Measurements from ENCODE around the gene CAMK1D. TPM values are rescaled to one million over a fixed set of nuclear protein-coding genes. Genes with fewer than 3 reads are reported as not detected.

Gene CAMK1D
- polyA plus RNA-seq, 1 of the 3 experiments (the other 2 are of a cell fraction) = 4.1 TPM

DNA sequence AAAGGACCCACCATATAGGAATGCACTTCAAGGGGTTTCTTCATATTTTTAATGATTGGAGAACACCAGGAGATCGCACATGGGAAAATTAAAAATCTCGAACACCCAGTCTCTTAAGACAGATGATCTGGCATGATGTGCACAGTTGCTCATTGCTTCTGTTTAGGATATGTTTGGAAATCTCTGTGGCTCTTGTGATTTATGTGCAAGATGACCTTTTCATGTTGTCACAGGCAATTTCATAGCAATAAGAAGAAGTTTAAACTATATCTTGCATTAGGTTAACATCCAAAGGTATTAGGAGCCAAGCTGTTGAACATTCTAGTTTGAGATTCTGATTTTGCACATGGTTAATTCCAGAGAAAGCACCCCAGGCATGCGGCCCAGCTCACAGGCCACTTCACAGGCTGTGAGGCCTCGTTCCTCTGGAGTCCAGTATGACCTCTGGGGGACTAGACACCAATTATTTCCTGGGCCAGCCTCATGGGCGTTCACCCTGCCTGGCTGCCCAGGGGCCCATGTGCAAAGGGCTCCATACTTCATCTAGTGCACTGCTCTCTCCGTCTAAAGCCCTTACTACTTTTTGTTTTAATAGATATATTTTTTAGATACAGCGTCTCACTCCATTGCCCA, 28.4 kb downstream of the CAMK1D start:
- no peak for DNase-seq
- no peak for TF ChIP-seq GABPA (IDR thresholded peaks at IDR 0.05; ENCODE audit: low read depth)
- no peak for TF ChIP-seq FOSL2 (IDR thresholded peaks at IDR 0.05; ENCODE audit: borderline replicate concordance, low read depth)
- TF ChIP-seq, protein P1, sequence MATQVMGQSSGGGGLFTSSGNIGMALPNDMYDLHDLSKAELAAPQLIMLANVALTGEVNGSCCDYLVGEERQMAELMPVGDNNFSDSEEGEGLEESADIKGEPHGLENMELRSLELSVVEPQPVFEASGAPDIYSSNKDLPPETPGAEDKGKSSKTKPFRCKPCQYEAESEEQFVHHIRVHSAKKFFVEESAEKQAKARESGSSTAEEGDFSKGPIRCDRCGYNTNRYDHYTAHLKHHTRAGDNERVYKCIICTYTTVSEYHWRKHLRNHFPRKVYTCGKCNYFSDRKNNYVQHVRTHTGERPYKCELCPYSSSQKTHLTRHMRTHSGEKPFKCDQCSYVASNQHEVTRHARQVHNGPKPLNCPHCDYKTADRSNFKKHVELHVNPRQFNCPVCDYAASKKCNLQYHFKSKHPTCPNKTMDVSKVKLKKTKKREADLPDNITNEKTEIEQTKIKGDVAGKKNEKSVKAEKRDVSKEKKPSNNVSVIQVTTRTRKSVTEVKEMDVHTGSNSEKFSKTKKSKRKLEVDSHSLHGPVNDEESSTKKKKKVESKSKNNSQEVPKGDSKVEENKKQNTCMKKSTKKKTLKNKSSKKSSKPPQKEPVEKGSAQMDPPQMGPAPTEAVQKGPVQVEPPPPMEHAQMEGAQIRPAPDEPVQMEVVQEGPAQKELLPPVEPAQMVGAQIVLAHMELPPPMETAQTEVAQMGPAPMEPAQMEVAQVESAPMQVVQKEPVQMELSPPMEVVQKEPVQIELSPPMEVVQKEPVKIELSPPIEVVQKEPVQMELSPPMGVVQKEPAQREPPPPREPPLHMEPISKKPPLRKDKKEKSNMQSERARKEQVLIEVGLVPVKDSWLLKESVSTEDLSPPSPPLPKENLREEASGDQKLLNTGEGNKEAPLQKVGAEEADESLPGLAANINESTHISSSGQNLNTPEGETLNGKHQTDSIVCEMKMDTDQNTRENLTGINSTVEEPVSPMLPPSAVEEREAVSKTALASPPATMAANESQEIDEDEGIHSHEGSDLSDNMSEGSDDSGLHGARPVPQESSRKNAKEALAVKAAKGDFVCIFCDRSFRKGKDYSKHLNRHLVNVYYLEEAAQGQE (IDR thresholded peaks at IDR 0.05; ENCODE audit: low read depth, low read length) = no peak
- TF ChIP-seq TEAD4 (IDR thresholded peaks at IDR 0.05; ENCODE audit: borderline replicate concordance, insufficient read depth) = no peak
- TF ChIP-seq YY1 (IDR thresholded peaks at IDR 0.05; ENCODE audit: low read depth) = no peak
- TF ChIP-seq SMC3 (IDR thresholded peaks at IDR 0.05; ENCODE audit: low read depth, low read length) = no peak
- no peak for TF ChIP-seq SIN3A (IDR thresholded peaks at IDR 0.05; ENCODE audit: borderline replicate concordance, low read depth, low read length)
- TF ChIP-seq RCOR1 (IDR thresholded peaks at IDR 0.05; ENCODE audit: low read length) = no peak
- TF ChIP-seq, protein P2, sequence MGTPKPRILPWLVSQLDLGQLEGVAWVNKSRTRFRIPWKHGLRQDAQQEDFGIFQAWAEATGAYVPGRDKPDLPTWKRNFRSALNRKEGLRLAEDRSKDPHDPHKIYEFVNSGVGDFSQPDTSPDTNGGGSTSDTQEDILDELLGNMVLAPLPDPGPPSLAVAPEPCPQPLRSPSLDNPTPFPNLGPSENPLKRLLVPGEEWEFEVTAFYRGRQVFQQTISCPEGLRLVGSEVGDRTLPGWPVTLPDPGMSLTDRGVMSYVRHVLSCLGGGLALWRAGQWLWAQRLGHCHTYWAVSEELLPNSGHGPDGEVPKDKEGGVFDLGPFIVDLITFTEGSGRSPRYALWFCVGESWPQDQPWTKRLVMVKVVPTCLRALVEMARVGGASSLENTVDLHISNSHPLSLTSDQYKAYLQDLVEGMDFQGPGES (IDR thresholded peaks at IDR 0.05; ENCODE audit: low read depth, low read length) = no peak
- TF ChIP-seq RAD21 (IDR thresholded peaks at IDR 0.05; ENCODE audit: low read length) = no peak
- TF ChIP-seq NRF1 (IDR thresholded peaks at IDR 0.05; ENCODE audit: low read depth, low read length) = no peak
- TF ChIP-seq, protein P3, sequence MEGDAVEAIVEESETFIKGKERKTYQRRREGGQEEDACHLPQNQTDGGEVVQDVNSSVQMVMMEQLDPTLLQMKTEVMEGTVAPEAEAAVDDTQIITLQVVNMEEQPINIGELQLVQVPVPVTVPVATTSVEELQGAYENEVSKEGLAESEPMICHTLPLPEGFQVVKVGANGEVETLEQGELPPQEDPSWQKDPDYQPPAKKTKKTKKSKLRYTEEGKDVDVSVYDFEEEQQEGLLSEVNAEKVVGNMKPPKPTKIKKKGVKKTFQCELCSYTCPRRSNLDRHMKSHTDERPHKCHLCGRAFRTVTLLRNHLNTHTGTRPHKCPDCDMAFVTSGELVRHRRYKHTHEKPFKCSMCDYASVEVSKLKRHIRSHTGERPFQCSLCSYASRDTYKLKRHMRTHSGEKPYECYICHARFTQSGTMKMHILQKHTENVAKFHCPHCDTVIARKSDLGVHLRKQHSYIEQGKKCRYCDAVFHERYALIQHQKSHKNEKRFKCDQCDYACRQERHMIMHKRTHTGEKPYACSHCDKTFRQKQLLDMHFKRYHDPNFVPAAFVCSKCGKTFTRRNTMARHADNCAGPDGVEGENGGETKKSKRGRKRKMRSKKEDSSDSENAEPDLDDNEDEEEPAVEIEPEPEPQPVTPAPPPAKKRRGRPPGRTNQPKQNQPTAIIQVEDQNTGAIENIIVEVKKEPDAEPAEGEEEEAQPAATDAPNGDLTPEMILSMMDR (IDR thresholded peaks at IDR 0.05) = no peak
- no peak for TF ChIP-seq RXRA (IDR thresholded peaks at IDR 0.05; ENCODE audit: borderline replicate concordance, low read depth)
- no peak for TF ChIP-seq TAF1 (IDR thresholded peaks at IDR 0.05; ENCODE audit: borderline replicate concordance, low read depth, low read length)
- TF ChIP-seq ELF1 (IDR thresholded peaks at IDR 0.05) = no peak
- no peak for TF ChIP-seq RFX5 (IDR thresholded peaks at IDR 0.05; ENCODE audit: low read length)
- TF ChIP-seq, protein P4, sequence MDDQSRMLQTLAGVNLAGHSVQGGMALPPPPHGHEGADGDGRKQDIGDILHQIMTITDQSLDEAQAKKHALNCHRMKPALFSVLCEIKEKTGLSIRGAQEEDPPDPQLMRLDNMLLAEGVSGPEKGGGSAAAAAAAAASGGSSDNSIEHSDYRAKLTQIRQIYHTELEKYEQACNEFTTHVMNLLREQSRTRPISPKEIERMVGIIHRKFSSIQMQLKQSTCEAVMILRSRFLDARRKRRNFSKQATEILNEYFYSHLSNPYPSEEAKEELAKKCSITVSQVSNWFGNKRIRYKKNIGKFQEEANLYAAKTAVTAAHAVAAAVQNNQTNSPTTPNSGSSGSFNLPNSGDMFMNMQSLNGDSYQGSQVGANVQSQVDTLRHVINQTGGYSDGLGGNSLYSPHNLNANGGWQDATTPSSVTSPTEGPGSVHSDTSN (IDR thresholded peaks at IDR 0.05) = no peak
- TF ChIP-seq, protein P5, sequence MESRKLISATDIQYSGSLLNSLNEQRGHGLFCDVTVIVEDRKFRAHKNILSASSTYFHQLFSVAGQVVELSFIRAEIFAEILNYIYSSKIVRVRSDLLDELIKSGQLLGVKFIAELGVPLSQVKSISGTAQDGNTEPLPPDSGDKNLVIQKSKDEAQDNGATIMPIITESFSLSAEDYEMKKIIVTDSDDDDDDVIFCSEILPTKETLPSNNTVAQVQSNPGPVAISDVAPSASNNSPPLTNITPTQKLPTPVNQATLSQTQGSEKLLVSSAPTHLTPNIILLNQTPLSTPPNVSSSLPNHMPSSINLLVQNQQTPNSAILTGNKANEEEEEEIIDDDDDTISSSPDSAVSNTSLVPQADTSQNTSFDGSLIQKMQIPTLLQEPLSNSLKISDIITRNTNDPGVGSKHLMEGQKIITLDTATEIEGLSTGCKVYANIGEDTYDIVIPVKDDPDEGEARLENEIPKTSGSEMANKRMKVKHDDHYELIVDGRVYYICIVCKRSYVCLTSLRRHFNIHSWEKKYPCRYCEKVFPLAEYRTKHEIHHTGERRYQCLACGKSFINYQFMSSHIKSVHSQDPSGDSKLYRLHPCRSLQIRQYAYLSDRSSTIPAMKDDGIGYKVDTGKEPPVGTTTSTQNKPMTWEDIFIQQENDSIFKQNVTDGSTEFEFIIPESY (IDR thresholded peaks at IDR 0.05; ENCODE audit: borderline replicate concordance, low read depth) = no peak
- TF ChIP-seq, protein P6, sequence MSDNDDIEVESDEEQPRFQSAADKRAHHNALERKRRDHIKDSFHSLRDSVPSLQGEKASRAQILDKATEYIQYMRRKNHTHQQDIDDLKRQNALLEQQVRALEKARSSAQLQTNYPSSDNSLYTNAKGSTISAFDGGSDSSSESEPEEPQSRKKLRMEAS (IDR thresholded peaks at IDR 0.05; ENCODE audit: low read depth) = no peak
- TF ChIP-seq MXI1 (IDR thresholded peaks at IDR 0.05; ENCODE audit: low read depth, low read length) = no peak
- Histone ChIP-seq H3K9me2 (no peaks in the 10 kb centered on the region), H3F3A (replicated peaks; ENCODE audit: insufficient read depth) (no peaks in the 10 kb centered on the region), H3K79me2 (ENCODE audit: insufficient read depth) (no peaks in the 10 kb centered on the region), H3K27me3 (ENCODE audit: insufficient read depth) (no peaks in the 10 kb centered on the region), H3K36me3 (replicated peaks in 1 of 2; ENCODE audit: control insufficient read depth in 1 of 2, insufficient read depth in 2 of 2, low read length in 1 of 2) (no peaks in the 10 kb centered on the region), H3K27ac (ENCODE audit: low read depth in 2 of 2, low read length in 1 of 2) (no peak overlapping the region), H2AFZ (ENCODE audit: low read depth) (no peak overlapping the region), H3K4me1 (ENCODE audit: control insufficient read depth in 1 of 2, insufficient read depth in 2 of 2, low read depth in 1 of 2, low read length in 1 of 2) (peaks cover 0 to 3% of the 10 kb centered on the region in 2 experiments; a peak in 1 of 4 replicates), H3K9me3 (no peaks in the 10 kb centered on the region), H4K20me1 (ENCODE audit: insufficient read depth) (no peaks in the 10 kb centered on the region), H3K4me3 (ENCODE audit: low read depth in 2 of 2, low read length in 1 of 2) (no peak overlapping the region), H3K9ac (no peak overlapping the region), H3K4me2 (no peak overlapping the region)
- ChIA-PET CTCF (no interaction called here), POLR2A (no interaction called here)
- 95% methylated on average over 4 of the region's 7 CpGs for WGBS (ENCODE audit: low lambda C conversion rate)

All from SK-N-SH (cell line).